Hypothalamus (tissue), 51 donors: ENCODE data around the gene ARHGEF19.

ENCODE experiments used
- DNase-seq, 51 donors: peaks; one replicate each; lab custom pipeline; 2025; lab: John Stamatoyannopoulos, UW

The ARHGEF19 gene

DNA sequence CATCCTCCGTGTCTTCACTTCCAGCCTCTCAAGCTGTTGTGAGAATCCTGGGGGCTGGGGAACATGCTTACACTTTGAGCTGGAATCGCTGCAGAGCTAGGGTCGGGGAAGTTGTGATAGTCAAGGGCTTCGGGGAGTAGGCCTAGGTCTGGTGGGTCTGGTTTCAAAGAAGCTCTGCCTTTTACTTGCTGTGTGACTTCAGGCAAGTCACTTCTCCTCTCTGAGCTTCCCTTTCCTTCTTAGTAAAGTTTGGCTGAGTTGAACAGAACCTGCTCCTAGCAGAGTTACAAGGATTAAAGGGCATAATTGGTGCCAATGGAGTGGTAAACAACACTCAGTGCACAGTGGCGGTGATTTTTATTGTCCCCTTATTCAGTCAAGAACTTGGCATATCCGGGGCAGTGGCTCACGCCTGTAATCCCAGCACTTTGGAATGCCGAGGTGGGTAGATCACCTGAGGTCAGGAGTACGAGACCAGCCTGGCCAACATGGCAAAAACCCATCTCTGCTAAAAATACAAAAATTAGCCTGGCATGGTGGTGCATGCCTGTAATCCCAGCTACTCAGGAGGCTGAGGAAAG lies 25.7 kb downstream of the ARHGEF19 start:
- DNase-seq = no peak

GRCh38 chr1:16184557-16185303 lies 27.7 kb downstream of the ARHGEF19 start:
- no peak for DNase-seq

DNA sequence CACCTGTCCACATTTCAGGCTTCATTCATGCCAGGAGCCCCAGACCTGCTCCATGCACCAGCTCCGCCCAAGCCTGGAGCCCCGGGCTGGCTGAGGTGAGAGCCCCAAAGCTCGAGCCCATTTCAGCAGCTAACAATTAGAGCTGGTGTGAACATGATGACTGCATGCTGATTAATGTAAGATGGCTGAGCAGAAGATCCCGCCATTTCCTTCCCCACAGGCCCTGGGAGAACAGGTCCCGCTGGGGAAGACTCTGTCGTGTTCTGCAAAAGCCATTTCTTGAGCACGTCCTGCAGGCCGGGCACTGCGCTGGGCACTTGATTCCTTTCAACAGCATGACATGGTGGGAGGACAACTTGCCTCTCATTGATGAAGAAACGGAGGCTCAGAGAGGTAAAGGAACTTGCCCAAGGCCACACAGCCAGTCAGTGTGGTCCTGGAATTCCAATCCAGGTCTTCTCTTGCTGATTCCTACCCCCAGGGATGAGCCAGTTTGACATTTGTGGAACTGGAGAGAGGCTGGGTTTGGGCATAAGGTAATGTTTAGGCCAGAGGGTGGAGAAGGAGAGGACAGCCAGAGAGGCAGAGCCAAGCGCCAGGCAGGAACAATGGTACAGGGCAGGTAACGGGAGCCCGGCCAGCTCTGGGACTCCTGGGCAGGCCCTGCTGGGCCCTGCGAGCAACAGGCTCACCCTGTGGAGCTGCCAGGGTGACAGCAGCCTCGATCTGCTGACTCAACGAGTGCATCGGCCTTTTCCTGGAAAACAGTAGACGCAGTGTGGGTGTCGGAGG lies 28.5 kb downstream of the ARHGEF19 start:
- DNase-seq = no peak

DNA sequence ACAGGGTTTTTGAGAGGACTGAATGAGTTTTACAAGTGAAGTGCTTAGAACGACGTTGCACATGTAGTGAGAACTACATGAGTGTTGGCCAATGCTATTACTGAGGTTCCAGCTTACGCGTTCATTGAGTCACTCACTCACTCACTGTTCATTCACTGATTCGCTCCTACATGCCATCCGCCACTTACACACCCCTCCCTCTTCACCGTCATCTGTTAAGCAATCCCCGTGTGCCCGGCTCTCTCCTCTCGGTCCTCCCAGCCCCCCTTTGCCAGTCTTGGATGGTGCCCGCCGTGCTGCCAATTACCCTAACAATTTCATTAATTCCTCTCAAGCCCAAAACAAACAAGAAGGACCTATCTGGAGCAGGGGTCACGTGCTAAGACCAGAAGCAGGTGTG lies 29.3 kb downstream of the ARHGEF19 start:
- no peak for DNase-seq

- DNase-seq = peak in 1 of 51 donors; percentile 32
Observed at GRCh38 chr1:16181887-16182719, 30.3 kb downstream of the ARHGEF19 start.

DNA sequence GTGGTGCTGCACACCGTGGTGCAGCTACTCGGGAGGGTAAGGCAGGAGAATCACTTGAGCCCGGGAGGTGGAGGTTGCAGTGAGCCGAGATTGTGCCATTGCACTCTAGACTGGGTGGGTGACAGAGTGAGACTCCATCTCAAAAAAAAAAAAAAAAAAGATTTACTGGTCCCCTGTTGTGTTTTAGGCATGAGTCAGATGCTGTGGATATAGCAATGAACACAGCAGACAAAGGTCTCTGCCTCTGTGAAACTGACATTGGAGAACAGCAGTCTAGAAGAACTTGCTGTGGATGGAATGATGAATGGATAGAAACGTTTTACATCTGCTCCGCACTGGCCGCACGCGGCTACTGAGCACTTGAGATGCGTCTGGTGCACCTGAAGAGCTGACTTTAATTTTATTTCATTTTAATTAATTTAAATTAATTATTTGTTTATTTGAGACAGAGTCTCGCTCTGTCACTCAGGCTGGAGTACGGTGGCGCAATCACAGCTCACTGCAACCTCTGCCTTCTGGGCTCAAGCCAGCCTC lies 32.1 kb downstream of the ARHGEF19 start:
- DNase-seq = no peak

GRCh38 chr1:16178596-16179497 lies 33.6 kb downstream of the ARHGEF19 start:
- no peak for DNase-seq

DNA sequence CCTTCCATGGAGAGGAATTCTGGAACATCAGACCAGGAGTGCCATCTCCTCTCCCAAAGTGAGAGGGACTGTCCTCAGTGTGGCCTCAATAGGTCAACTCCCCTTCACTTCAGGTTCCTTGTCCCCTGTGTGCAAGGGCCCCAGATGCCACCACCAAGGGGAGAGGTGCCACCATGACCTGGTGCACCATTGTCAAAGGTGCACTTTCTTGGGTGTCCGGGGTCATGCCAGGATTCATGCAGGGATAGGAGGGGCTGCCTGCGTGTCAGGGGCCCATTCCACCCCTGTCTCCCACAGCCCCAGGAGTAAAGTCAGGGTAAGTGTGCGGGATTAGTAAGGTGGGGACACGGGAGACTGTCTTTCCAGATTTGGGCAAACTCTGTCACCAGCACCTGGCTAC lies 35.1 kb downstream of the ARHGEF19 start:
- no peak for DNase-seq

DNA sequence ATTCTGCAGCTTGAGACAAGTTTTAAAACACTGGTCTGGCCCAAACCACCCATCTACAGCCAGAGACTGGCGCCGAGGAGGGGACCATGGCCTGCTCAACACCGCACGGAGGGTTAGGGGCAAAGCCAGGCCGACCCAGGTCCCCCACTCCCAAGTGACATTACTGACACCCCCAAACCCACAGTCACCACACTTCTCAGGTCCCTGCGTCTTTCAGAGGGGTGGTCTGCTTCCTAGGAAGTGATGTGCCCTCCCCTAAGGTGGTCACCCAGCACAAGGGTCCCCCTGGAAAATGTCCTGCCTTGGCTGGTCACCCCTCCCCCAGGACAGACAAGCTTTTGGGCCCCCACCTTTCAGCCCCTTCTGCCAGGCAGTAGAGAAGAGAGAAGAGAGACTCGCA lies 35.8 kb downstream of the ARHGEF19 start:
- no peak for DNase-seq

GRCh38 chr1:16175610-16176553 lies 36.6 kb downstream of the ARHGEF19 start:
- peak in 45 of 51 donors; percentile 11 to 79 (median 57) for DNase-seq

DNA sequence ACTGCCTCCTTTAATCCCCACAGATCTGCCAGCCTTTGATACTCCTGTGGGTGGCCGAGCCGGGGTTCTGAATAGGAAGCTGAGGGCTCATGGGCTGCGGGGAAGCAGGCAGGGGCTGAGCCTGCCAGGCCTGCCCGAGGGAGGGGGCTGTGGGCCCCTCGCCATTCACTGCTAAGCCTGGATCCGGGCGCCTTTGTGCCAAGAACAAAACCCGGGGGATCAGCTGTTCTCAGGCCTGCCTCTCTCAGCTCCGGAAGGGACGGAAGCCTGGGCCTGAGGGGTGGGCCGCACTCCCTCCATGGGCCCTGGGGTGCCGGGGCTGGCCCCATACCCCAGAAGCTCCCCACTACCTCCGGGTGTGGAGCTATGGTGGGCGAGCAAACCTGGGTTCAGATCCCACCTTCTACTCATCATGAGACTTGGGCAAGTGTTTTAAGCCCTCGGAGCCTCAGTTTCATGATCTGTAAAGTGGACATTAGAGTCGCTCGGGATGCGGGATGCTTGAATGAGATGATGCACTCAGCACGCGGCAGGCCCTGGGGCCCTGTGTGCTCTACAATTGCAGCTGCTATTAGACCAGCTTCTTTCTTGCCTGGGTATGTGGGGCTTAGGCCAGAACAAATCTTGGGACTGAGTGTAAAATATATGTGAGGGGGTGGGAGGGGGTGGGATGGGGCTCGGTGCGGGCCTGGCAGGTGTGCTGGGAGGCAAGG lies 37.4 kb downstream of the ARHGEF19 start:
- DNase-seq = peak in 28 of 51 donors; percentile 8 to 75 (median 36)

- DNase-seq = no peak
Observed at GRCh38 chr1:16174261-16174868, 38.1 kb downstream of the ARHGEF19 start.

- peak in 2 of 51 donors; percentile 10 to 15 for DNase-seq
Observed at GRCh38 chr1:16173447-16174260, 38.8 kb downstream of the ARHGEF19 start.

DNA sequence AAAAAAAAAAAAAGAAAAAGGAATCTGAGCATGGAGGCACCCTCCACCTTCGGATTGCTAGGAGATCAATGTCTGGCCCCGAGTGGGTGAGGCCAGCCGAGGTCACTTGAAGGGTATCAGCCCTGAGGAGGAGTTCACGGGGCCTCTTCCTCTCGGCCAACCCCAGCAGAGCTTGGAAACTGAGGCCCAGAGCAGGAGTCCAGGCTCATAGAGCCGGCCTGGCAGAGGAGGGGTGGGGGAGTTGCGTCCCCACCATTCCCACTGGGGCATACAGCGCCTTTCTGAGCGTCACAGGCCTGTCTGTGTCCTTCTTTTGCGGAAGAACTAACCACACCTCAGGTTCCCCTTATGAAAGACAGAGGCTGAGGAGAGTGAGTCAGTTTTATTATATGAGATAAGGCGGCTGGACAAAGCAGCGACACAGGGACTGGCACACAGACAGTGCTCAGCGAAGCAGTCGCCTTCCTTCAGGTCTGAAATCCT lies 39.4 kb downstream of the ARHGEF19 start:
- no peak for DNase-seq

GRCh38 chr1:16172218-16172830 lies 40.1 kb downstream of the ARHGEF19 start:
- no peak for DNase-seq
